Measurements from ENCODE around the gene EPOP.

EPOP gene

GRCh38 chr17:38705803-38706504, 31.2 kb upstream of the EPOP start:
- DNase-seq: no peak

GRCh38 chr17:38705523-38705802, 30.7 kb upstream of the EPOP start:
- DNase-seq: no peak

- peak; percentile 56 to 62 for DNase-seq
Measured at GRCh38 chr17:38704606-38705522, 30.1 kb upstream of the EPOP start, which contains the start of gene MLLT6. MLLT6 (plus strand) TSS chr17:38705273; CDS start chr17:38705633, 360 bp downstream.

- peak in 1 of 2 donors; percentile 53 for DNase-seq
Measured at GRCh38 chr17:38703742-38704605, 29.2 kb upstream of the EPOP start.

DNA sequence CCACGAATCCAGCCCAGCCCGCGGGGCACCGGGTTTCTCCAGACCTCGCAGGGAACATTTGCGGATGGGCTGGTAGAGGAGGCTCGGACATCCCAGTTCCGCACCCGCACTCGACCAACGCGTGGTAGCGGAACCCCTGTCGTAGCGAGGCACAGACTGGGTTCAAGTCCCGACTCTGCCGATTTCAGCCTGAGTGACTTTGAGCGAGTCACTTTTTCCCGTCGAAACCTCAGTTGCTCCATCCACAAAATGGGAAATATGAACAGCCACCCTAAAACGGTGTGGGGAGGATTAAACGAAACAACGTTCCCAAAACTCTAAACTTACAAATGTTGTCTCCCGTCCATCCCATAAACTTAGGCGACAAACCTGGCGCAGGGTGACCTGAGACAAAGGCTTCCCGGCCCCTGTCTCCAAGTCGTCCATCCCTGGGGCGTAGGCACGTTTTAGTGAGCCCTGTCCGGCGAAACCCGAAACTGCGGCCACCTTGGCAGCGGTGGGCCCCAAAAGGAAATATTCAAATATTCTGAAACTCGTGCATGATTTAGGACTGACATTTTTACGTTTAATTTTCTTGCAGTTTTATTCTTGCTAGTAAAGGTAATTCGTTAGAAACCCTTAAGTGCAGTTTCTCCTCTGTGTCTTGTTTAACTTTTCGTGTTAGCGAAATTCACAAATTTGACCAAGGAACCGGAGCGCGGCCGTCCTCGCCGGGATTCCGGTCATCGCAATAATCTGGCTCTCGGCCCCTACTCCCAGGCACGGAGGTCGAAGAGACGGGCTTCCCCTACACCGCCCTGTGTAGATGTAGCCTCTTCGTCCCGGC, 28.4 kb upstream of the EPOP start:
- peak; percentile 29 to 56 for DNase-seq

GRCh38 chr17:38702166-38702915, 27.6 kb upstream of the EPOP start:
- peak; percentile 81 to 85 for DNase-seq

DNA sequence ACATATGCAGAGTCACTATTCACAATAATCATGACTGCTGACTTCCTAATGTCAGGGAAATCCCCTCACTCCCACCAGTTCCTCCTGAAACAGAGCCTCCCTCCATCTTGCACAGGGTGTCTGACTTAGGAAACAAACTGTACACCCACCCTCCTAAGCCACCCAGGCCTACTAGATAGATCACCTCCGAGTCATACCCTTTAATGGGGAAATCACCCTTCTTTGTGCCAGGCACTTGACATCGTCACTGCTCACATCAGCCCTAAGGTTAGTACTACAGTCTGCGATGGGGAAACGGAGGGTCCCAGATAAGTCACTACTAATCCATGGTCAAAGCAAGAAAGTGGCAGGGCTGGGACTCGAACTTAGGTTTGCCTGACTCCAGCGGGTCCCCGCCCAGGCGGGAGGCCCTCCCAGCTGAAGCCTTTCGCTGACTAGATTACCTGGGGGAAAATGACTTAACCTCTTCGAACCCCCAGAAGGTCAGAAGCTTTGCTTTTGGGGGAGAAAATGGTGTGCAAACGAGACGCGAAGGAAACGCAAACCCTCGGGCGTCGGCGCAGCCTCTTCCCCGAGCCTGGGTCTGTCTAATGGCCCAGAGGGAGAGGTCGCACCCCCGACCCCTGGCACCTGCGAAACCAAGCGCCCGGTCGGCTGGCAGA, 26.9 kb upstream of the EPOP start:
- DNase-seq: peak; percentile 97 to 99

DNA sequence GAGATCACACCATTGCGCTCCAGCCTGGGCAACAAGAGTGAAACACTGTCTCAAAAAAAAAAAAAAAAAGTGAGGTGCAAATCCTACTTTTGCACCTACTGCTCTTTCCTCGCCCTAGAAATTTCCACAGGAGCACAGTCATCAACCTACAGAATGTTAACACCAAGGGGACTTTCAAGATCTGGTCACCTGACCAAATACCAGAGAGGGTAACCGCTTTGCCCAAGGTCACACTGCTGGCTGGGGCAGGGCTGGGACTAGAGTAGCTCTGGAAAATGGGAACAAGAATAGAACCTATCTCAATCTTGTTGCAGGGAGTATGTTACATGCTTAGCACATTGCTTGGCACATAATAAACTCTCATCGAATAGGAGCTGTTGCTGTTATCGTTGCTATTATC, 24.0 kb upstream of the EPOP start:
- DNase-seq: peak; percentile 7 to 31

- DNase-seq: no peak
Measured at GRCh38 chr17:38697061-38697820, 22.5 kb upstream of the EPOP start.

- no peak for DNase-seq
Measured at GRCh38 chr17:38693700-38694329, 19.1 kb upstream of the EPOP start.

- DNase-seq: no peak
Measured at GRCh38 chr17:38691154-38691553, 16.4 kb upstream of the EPOP start.

DNA sequence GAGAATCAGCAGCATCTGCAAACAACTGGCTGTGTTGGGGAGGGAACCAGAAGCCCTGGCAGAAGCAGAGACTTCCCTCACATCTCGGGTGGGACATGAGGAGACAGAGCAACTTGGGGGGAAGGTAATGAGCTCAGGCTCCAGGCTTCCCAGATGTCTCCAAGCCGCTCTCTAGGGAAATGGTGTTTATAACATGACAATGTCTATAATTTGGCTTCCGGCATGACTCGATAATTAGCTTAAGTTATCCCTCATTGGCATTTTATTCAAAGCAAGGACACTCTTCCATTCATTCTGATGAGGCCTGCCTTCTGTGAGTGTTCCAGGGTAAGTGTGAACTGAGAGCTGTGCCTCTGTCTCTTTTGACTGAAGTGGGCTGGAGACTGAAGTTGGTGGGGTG, 15.6 kb upstream of the EPOP start:
- DNase-seq: no peak

GRCh38 chr17:38687286-38687685, 12.5 kb upstream of the EPOP start:
- DNase-seq: peak; percentile 30 to 65

DNA sequence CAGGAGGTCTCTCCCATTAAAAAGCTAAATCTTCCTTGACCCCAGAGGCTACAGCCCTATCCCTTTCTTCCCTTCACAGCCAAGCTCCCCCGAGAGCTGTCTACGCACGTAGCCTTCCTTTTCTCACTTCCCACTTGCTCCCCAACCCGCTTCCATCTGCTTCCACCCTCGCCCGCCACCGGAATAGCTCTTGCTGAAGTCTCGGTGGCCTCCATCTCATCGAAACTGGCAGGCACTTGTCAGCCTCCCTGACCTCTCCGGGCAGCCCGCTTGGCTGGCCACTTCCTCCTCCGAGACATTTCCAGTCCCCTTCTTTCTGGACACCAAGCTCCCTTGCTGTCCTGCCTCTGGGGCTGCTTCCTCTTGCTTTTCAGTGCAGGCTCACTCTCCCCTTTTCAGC, 10.7 kb upstream of the EPOP start:
- DNase-seq: peak; percentile 68 to 75

GRCh38 chr17:38681096-38681495, 6.3 kb upstream of the EPOP start:
- no peak for DNase-seq

GRCh38 chr17:38677819-38678218, 3.1 kb upstream of the EPOP start:
- DNase-seq: no peak

GRCh38 chr17:38676706-38677504, 2.1 kb upstream of the EPOP start:
- peak; percentile 92 to 94 for DNase-seq

DNA sequence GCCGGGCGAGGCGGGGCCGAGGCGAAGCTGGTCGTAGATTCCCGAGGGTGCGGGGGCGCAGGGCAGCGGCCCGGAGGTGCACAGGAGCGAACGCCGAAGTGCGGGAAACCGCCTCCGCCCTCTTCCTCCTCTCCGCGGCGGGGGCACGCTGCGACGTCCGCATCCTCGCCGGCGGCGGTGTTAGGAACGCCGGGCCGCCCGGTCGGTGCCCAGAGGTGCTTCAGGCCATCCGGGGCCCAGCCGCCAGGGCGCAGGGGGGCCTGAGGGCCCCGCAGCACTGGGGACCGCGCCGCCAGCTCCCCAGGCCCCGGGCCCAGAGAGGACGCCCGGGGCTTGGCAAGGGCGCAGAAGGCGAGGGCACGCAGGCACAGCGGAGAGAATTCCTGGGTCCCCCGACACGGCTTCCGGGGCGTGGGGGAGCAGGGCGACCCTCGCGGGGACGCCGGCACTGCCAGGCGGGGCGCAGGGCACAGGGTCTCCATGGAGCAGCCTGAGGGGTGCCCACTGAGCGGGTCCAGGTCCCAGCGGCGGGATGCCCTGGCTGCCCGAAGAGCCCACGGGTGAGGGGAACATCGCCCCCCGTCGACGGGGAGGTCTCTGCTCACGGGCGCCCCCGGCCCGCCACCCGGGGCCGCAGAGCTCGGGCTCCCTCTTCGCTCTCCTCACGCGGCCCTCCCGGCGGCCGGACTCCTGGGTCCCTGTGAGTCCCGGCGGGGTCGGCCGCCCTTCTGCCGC, 576 bp downstream of the EPOP start:
- peak in 1 of 2 donors; percentile 26 for DNase-seq
